ENCODE results near the gene TMEM81.

DNA sequence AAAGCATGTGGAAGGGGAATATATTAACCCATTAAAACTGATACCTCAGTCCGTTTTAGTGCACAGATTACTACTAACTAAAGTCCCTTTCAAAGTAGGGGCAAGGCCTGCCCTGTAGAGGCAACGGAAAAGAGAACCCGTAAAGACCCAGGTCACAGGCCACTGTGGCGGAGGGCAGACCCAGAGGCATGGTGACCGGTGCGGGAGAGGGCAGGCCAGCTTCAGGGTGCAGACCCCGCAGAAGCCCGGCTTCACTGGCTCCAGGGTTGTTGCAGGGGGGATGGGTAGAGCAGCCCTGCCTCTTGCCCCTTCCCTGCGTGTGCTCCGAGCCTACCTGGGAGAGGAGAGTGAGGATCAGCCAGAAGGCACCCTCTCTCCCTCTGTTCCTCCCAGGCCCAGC, 23.5 kb downstream of the TMEM81 start:
- TF ChIP-seq EZH2 (IDR thresholded peaks at IDR 0.05; ENCODE audit: low read depth), result no peak
- TF ChIP-seq, protein P1, sequence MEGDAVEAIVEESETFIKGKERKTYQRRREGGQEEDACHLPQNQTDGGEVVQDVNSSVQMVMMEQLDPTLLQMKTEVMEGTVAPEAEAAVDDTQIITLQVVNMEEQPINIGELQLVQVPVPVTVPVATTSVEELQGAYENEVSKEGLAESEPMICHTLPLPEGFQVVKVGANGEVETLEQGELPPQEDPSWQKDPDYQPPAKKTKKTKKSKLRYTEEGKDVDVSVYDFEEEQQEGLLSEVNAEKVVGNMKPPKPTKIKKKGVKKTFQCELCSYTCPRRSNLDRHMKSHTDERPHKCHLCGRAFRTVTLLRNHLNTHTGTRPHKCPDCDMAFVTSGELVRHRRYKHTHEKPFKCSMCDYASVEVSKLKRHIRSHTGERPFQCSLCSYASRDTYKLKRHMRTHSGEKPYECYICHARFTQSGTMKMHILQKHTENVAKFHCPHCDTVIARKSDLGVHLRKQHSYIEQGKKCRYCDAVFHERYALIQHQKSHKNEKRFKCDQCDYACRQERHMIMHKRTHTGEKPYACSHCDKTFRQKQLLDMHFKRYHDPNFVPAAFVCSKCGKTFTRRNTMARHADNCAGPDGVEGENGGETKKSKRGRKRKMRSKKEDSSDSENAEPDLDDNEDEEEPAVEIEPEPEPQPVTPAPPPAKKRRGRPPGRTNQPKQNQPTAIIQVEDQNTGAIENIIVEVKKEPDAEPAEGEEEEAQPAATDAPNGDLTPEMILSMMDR (conservative IDR thresholded peaks at IDR 0.05), result no peak

All from PC-9 (cell line).